Common myeloid progenitor, CD34-positive (primary cell): Measurements from ENCODE around the gene ZNF579.

ENCODE experiments used
- CTCF ChIA-PET: fragments of 350-600 bp; sonication (Branson Sonifier 250); formaldehyde crosslinking; loops from one replicate; lab custom pipeline; 2021; ENCODE audit warnings: antibody characterized with exemption; lab: Charles Lee
- POLR2A ChIA-PET: fragments of 350-600 bp; sonication (Branson Sonifier 250); formaldehyde crosslinking; loops from one replicate; lab custom pipeline; 2021; ENCODE audit warnings: antibody characterized with exemption; lab: Charles Lee
- DNase-seq, 3 donors: peaks; one replicate each; pipeline versions ENCODE4 v3.0.0 to v3.0.0-alpha.2; 2013
- H3K27ac ChIP-seq, 2 experiments: 1 replicate in 1 of 2; 2 replicates in 1 of 2; pipeline ENCODE4 v1.7.0; 2013; ENCODE audit warnings: inconsistent platforms in 2 of 2, low read length in 2 of 2, mild to moderate bottlenecking in 2 of 2, low read depth in 1 of 2, moderate library complexity in 1 of 2; ENCODE audit not compliant: severe bottlenecking in 2 of 2, insufficient read depth in 1 of 2, poor library complexity in 1 of 2
- H3K27me3 ChIP-seq, 5 experiments: replicated peaks in 2 of 5; 1 replicate in 3 of 5; 2 replicates in 2 of 5; pipeline versions ENCODE4 v1.6.1 to v1.7.0; 2013; ENCODE audit warnings: low read length in 4 of 5, mild to moderate bottlenecking in 2 of 5, moderate library complexity in 2 of 5, inconsistent platforms in 1 of 5; ENCODE audit not compliant: insufficient read depth in 5 of 5, control insufficient read depth in 4 of 5
- H3K36me3 ChIP-seq, 4 experiments: 1 replicate in 2 of 4; 2 replicates in 2 of 4; pipeline versions ENCODE4 v1.6.1 to v1.7.0; 2013; ENCODE audit warnings: low read length in 3 of 4, control low read depth in 1 of 4, mild to moderate bottlenecking in 1 of 4; ENCODE audit not compliant: control insufficient read depth in 4 of 4, insufficient read depth in 4 of 4
- H3K4me1 ChIP-seq, 4 experiments: 1 replicate in 3 of 4; 2 replicates in 1 of 4; pipeline versions ENCODE4 v1.6.1 to v1.7.1; 2013; ENCODE audit warnings: low read length in 3 of 4, mild to moderate bottlenecking in 3 of 4, control low read depth in 1 of 4, inconsistent platforms in 1 of 4, moderate library complexity in 1 of 4; ENCODE audit not compliant: control insufficient read depth in 4 of 4, insufficient read depth in 4 of 4; ENCODE audit errors: control extremely low read depth in 1 of 4
- H3K4me3 ChIP-seq, 7 experiments: 1 replicate in 4 of 7; 2 replicates in 3 of 7; pipeline versions ENCODE4 v1.5.1 to v1.7.0; 2013; ENCODE audit warnings: mild to moderate bottlenecking in 7 of 7, low read length in 6 of 7, moderate library complexity in 6 of 7, inconsistent platforms in 2 of 7, low read depth in 2 of 7, control low read depth in 1 of 7; ENCODE audit not compliant: insufficient read depth in 4 of 7, control insufficient read depth in 1 of 7; ENCODE audit errors: extremely low read depth in 1 of 7
- H3K9me3 ChIP-seq, 5 experiments: 1 replicate in 4 of 5; 2 replicates in 1 of 5; pipeline versions ENCODE4 v1.6.1 to v1.7.1; 2013; ENCODE audit warnings: low read length in 4 of 5, mild to moderate bottlenecking in 2 of 5, inconsistent platforms in 1 of 5, low read depth in 1 of 5, moderate library complexity in 1 of 5; ENCODE audit not compliant: control insufficient read depth in 4 of 5, insufficient read depth in 2 of 5; ENCODE audit errors: control extremely low read depth in 1 of 5
- WGBS: methylation state at CpG from one replicate; pipeline ENCODE4 v1.1.5; 2013; ENCODE audit not compliant: insufficient coverage; 5-methylcytosine and 5-hydroxymethylcytosine counted together

Gene ZNF579

DNA sequence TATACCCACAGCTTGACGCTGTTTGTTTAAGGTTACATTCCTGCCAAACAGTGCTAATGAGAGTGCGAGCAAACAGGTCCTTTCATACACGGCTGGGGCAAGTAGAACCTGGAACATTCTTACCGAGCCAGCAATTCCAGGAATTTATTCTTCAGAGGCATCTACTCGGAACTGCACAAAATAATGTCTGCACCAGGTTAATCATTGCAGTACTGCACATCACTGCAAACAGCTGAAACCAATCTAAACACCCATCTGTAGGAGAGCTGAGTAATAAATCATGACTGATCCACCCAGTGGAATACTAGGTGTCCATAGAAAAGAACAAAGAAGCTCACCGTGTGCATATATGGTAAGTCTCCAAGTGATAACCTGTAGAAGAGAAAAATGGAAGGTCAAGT, 1.2 kb upstream of the ZNF579 start:
- CTCF ChIA-PET = interaction anchor here (0.9 to 1.7 kb wide), 3 partner anchors 10 to 24 kb away, joined by 3 to 7 read pairs (median 4); partner anchors contain the start of gene ZNF865
- POLR2A ChIA-PET = interaction anchor here (0.6 kb wide), 1 partner anchor 10 kb away, joined by 7 read pairs; no protein-coding TSS in a partner anchor
- H3K36me3 ChIP-seq = peaks cover 0 to 16% (median 9%) of the 10 kb centered on the region in 4 experiments
- peak overlapping the region in 1 of 7 experiments; percentile 91 for H3K4me3 ChIP-seq
- no peaks in the 10 kb centered on the region for H3K9me3 ChIP-seq
- peaks cover 0 to 28% (median 25%) of the 10 kb centered on the region in 4 experiments for H3K4me1 ChIP-seq
- no peaks in the 10 kb centered on the region for H3K27me3 ChIP-seq
- no peak overlapping the region for H3K27ac ChIP-seq
- DNase-seq = no peak
- WGBS = 73% methylated on average over 4 of the region's 6 CpGs

DNA sequence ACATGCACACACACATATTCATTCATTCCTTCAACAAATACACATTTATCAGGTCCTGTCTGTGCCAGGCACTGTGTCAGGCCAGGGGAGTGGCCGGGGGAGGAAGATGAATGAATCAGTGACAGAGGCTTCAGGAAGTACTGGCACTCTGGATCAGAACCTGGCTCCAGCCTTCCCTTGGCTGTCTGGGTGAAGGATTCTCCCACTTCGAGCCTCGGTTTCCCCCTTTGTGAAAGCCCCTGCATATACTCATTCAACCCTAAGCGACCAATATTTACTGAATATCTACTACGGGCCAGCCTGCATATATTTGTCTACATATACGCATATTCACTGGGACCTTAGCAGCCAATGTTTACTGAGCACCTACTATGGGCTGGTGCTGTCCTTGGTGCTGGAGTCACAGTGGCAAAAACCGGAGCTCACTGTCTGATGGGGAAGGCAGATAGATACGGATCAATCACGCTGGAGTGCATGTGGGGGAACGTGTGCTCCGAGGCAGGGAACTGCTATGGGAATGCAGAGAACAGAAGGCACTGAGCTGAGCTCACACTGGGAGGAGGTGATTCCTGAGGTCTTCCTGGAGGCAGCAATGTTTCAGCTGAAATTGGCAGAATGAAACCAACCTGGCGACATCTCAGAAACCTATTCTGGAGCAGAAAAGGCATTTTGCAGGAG, 636 bp upstream of the ZNF579 start:
- peak in 2 of 3 donors; percentile 38 to 46 for DNase-seq
- 46% methylated on average over 10 of the region's 12 CpGs for WGBS
- ChIA-PET CTCF (interaction anchor here (0.9 to 1.7 kb wide), 3 partner anchors 9 to 25 kb away, joined by 3 to 7 read pairs (median 4); partner anchors contain the start of gene ZNF865), POLR2A (interaction anchor here (0.6 kb wide), 1 partner anchor 10 kb away, joined by 7 read pairs; no protein-coding TSS in a partner anchor)
- Histone ChIP-seq H3K4me3 (peak overlapping the region; percentile 50 to 91 (median 78)), H3K36me3 (peaks cover 0 to 18% (median 10%) of the 10 kb centered on the region in 4 experiments), H3K4me1 (peaks cover 0 to 23% (median 20%) of the 10 kb centered on the region in 4 experiments), H3K27ac (peak overlapping the region in 1 of 2 experiments; percentile 80), H3K27me3 (no peaks in the 10 kb centered on the region), H3K9me3 (no peaks in the 10 kb centered on the region)

DNA sequence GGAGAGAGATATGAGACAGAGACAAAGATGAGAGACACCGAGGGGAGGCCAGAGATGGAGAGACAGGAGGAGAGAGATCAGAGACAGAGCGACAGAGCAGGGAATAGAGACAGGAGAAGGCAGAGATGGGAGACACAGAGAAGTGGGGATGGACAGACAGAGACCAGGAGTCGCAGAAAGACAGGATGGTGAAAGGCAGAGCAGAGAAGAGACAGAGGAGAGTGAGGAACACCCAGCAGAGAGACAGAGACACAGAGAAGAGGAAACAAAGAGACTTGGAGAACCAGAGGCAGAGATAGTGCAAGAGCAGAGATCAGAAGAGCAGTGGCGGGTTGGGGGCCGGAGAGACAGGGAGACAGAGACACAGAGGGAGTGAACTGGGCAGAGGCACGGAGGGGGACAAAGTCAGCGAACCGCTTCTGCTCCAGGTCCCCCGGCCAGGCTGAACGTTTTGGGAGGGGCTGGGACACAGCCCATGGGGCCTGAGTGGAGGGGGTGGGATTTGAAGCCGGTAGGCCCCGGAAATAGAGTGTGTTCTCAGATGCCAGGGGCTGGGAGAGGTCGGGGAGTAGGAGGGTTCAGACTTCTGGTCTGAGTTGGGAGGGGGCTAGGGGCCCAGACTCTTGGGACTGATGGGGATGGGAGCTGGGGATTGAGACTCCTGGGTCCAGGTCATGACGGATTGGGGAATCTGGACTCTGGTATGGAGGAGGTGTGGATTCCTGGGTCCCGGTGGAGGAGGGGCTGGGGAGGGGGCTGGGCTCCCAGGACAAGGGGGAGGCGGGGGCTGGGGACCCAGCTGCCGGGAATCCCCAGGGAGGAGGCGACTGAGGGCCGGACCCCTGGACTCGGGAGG, 654 bp downstream of the ZNF579 start:
- Histone ChIP-seq H3K36me3 (peaks cover 0 to 18% (median 10%) of the 10 kb centered on the region in 4 experiments), H3K9me3 (no peaks in the 10 kb centered on the region), H3K27ac (peak overlapping the region; percentile 54 to 80), H3K4me1 (peaks cover 0 to 17% (median 14%) of the 10 kb centered on the region in 4 experiments), H3K4me3 (peak overlapping the region; percentile 55 to 91 (median 78)), H3K27me3 (no peaks in the 10 kb centered on the region)
- DNase-seq = peak in 2 of 3 donors; percentile 20 to 43
- CTCF ChIA-PET = interaction anchor here (1.7 kb wide), 1 partner anchor 26 kb away, joined by 7 read pairs; the partner anchor contains the start of gene ZNF865
- 25% methylated on average over 11 of the region's 20 CpGs for WGBS
- POLR2A ChIA-PET = no interaction called here

DNA sequence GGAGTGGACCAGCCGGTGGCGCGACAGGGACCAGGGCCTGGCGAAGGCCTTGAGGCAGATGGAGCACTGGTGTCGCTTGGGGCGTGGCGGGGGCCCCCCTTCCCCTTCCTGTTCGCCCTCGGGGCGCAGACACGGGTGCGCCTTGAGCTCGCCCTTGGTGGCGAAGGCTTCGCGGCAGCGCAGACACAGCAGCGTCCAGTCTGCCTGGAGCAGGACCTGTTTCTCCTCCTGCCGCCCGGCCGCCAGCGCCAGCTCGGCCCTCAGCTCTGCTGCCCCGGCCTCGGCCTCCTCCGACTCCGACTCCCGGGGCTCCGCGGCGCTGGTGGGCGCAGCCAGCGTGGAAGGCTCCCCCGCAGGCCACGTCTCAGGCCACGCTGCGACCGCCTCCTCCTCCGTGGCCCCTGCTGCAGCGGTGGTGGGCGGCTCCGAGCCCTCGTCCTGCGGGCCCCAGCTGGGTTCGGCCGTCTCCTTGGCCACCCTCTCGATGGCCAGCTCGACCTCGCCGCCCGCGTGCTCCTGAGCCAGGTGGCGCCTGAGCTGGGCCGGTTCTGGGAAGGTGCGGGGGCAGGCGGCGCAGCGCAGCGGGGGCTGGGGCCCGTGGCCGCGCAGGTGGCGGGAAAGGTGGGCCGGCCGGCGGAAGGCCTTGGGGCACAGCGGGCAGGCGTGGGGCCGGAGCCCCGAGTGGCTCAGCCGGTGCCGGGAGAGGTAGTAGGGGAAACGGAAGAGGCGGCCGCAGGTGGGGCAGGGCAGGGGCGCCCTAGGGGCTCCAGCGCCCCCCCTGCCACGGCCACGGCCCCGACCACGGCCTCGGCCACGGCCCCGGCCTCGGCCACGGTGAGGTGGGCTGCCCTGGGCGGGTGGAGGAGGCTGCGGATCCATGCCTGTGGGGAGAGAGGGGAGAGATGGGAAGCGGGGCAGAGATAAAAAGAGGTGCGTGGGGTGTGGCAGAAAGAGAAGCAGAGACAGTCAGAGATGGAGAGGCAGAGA, 1.6 kb downstream of the ZNF579 start:
- H3K9me3 ChIP-seq = no peaks in the 10 kb centered on the region
- CTCF ChIA-PET = no interaction called here
- peaks cover 0 to 18% (median 10%) of the 10 kb centered on the region in 4 experiments for H3K36me3 ChIP-seq
- no peaks in the 10 kb centered on the region for H3K27me3 ChIP-seq
- peak overlapping the region; percentile 54 to 80 for H3K27ac ChIP-seq
- 98% methylated on average over 72 of the region's 90 CpGs for WGBS
- no peak for DNase-seq
- peak overlapping the region in 5 of 7 experiments; percentile 69 to 91 (median 80) for H3K4me3 ChIP-seq
- peaks cover 0 to 17% (median 14%) of the 10 kb centered on the region in 4 experiments for H3K4me1 ChIP-seq
- POLR2A ChIA-PET = no interaction called here

DNA sequence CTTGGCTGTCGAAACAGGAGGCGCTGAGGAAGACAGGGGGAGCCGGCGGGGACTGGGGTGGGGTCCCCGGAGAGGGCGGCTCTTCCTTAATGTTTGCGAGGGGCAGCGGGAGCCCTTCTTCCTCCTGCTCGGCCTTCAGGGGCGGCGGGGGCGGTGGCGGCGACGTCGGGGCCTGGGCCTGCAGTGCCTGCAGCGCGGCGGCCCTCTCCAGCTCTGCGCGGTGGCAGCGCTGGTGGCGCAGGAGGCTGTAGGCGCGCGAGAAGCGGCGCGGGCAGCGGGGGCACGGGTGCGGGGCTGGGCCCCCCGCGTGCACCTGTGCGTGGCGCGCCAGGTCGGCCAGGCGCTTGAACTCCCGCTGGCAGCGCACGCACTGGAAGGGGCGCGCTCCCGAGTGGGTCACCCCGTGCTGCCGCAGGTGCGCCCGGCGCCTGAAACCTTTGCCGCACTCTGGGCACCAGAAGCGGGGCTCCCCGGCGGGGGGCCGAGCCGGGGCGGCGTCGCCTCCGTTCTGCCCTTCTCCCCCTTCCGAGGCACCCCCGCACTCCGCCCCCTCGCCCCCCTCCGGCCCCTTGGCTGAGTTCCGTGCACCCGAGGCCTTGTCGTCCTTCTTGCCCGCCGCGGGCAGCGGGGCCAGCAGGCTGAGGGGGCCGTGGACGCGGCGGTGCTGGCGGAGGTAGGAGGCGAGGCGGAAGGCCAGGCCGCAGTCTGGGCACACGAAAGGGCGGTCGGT, 2.5 kb downstream of the ZNF579 start:
- H3K4me3 ChIP-seq = no peak overlapping the region
- no peak overlapping the region for H3K27ac ChIP-seq
- ChIA-PET CTCF (no interaction called here), POLR2A (no interaction called here)
- H3K27me3 ChIP-seq = no peaks in the 10 kb centered on the region
- 98% methylated on average over 54 of the region's 83 CpGs for WGBS
- DNase-seq = no peak
- peaks cover 0 to 18% (median 10%) of the 10 kb centered on the region in 4 experiments for H3K36me3 ChIP-seq
- H3K9me3 ChIP-seq = no peaks in the 10 kb centered on the region
- peaks cover 0 to 17% (median 14%) of the 10 kb centered on the region in 4 experiments for H3K4me1 ChIP-seq

DNA sequence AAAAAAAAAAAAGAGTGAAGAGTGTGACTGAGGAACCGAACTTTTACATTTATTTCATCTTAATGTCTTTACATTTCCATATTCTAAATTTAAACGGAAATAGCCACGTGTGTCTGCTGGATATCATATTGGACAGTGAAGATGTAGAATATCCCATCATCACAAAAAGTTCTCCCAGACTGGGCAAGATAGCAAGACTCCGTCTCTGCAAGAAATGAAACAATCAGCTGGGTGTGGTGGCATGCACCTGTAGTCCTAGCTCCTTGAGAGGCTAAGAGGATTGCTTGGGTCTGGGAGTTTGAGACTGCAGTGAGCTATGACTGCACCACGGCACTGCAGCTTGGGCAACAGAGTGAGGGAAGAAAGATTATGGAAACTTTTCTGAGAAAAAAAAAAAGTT, 3.9 kb downstream of the ZNF579 start:
- DNase-seq = no peak
- POLR2A ChIA-PET = no interaction called here
- no peaks in the 10 kb centered on the region for H3K27me3 ChIP-seq
- H3K4me1 ChIP-seq = peaks cover 0 to 17% (median 13%) of the 10 kb centered on the region in 4 experiments
- 91% methylated on average over 1 of the region's 5 CpGs for WGBS
- H3K27ac ChIP-seq = no peak overlapping the region
- CTCF ChIA-PET = interaction anchor here (0.5 kb wide), 1 partner anchor 44 kb away, joined by 3 read pairs; no protein-coding TSS in a partner anchor
- no peak overlapping the region for H3K4me3 ChIP-seq
- H3K36me3 ChIP-seq = peaks cover 0 to 18% (median 10%) of the 10 kb centered on the region in 4 experiments
- no peaks in the 10 kb centered on the region for H3K9me3 ChIP-seq
